ENCODE results near the gene PPARG. TPM values are rescaled to one million over a fixed set of nuclear protein-coding genes. Genes with fewer than 3 reads are reported as not detected.

Gene PPARG
- total and polyA plus RNA-seq, 9 donors = 12.8 to 53.6 (median 32.4) TPM

DNA sequence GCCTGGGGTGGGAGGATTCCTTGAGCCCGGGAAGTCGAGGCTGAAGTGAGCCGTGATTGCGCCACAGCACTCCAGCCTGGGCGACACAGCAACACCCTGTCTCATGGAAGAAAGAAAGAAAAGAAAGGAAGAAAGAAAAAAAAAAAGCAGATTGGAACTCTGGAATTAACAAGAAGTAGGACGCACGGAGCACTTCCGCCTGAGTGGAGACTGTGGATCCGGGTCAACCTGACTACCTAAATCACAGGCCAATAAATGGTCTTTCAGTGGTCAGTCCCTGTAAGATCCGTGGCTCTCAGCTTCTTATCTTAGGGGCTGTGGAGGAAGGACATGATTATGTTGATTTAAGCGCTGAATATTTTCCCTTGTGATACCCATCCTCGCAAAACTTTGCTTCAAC is 2.4 kb upstream of the PPARG start:
- WGBS, 3 donors = 79 to 86% (median 82%) methylated on average over 12 of the region's 12 CpGs
- peaks cover 1% of the 10 kb centered on the region for H3K4me1 ChIP-seq (ENCODE audit: insufficient read depth)
- H3K4me3 ChIP-seq = no peak overlapping the region
- peak in 1 of 5 donors; percentile 21 for DNase-seq
- H3K27ac ChIP-seq = peak overlapping the region in 1 of 2 donors; percentile 73
- intact Hi-C loops (cut with DNase I) = loop anchor here in 1 of 4 donors (10.0 kb wide), 2 partner anchors 102 to 188 kb away; no protein-coding TSS in a partner anchor
- TF ChIP-seq EP300 (IDR thresholded peaks at IDR 0.05) = no peak
- TF ChIP-seq POLR2A (IDR thresholded peaks at IDR 0.05) = no peak
- TF ChIP-seq, protein P1, sequence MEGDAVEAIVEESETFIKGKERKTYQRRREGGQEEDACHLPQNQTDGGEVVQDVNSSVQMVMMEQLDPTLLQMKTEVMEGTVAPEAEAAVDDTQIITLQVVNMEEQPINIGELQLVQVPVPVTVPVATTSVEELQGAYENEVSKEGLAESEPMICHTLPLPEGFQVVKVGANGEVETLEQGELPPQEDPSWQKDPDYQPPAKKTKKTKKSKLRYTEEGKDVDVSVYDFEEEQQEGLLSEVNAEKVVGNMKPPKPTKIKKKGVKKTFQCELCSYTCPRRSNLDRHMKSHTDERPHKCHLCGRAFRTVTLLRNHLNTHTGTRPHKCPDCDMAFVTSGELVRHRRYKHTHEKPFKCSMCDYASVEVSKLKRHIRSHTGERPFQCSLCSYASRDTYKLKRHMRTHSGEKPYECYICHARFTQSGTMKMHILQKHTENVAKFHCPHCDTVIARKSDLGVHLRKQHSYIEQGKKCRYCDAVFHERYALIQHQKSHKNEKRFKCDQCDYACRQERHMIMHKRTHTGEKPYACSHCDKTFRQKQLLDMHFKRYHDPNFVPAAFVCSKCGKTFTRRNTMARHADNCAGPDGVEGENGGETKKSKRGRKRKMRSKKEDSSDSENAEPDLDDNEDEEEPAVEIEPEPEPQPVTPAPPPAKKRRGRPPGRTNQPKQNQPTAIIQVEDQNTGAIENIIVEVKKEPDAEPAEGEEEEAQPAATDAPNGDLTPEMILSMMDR (IDR thresholded peaks at IDR 0.05) = no peak
- no peaks in the 10 kb centered on the region for H3K36me3 ChIP-seq
- no peaks in the 10 kb centered on the region for H3K9me3 ChIP-seq
- H3K27me3 ChIP-seq = no peaks in the 10 kb centered on the region

- 14 to 20% (median 16%) methylated on average over 33 of the region's 33 CpGs for WGBS, 3 donors
- Histone ChIP-seq H3K4me3 (peak overlapping the region; percentile 59), H3K4me1 (ENCODE audit: insufficient read depth) (peaks cover 1% of the 10 kb centered on the region), H3K9me3 (no peaks in the 10 kb centered on the region), H3K27ac (peak overlapping the region; percentile 58 to 73), H3K36me3 (no peaks in the 10 kb centered on the region), H3K27me3 (no peaks in the 10 kb centered on the region)
- DNase-seq = peak; percentile 55 to 76 (median 74)
- intact Hi-C loops (cut with DNase I) = loop anchor here in 1 of 4 donors (10.0 kb wide), 2 partner anchors 102 to 188 kb away; no protein-coding TSS in a partner anchor
- TF ChIP-seq POLR2A (IDR thresholded peaks at IDR 0.05) (no peak), EP300 (IDR thresholded peaks at IDR 0.05) (no peak)
- TF ChIP-seq, protein P1 (IDR thresholded peaks at IDR 0.05) = no peak
These were observed 1.7 kb upstream of the PPARG start for GRCh38 chr3:12286927-12287726.

GRCh38 chr3:12287727-12288181 is 1.1 kb upstream of the PPARG start:
- TF ChIP-seq, protein P1 (IDR thresholded peaks at IDR 0.05) = no peak
- TF ChIP-seq POLR2A (IDR thresholded peaks at IDR 0.05) = no peak
- TF ChIP-seq EP300 (IDR thresholded peaks at IDR 0.05) = no peak
- 1 to 2% (median 1%) methylated on average over 20 to 55 of the region's 63 CpGs for WGBS, 3 donors
- DNase-seq = peak; percentile 49 to 78 (median 75)

DNA sequence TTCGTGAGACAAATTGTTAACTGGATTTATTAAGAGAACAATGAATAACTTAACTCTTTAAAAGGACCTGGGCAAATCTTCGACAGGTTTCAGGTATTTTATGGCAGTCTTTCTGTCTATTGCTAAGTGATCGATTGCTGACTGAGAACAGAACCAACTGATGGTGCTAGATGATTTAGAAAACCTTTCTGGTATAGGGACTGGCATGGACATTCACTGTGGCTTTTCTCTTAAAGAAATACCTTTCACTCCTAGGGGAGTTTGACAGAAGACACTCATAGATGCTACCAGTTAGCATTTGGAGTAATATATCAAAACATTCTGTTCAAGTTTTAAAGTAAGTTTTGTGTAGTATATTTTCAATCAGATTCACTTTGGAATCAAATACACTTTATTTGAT is 654 bp downstream of the PPARG start:
- DNase-seq = no peak
- no peaks in the 10 kb centered on the region for H3K27me3 ChIP-seq
- no peaks in the 10 kb centered on the region for H3K9me3 ChIP-seq
- TF ChIP-seq, protein P1 (IDR thresholded peaks at IDR 0.05) = no peak
- TF ChIP-seq EP300 (IDR thresholded peaks at IDR 0.05) = no peak
- no peak for TF ChIP-seq POLR2A (IDR thresholded peaks at IDR 0.05)
- 23 to 42% (median 40%) methylated on average over 3 of the region's 3 CpGs for WGBS, 3 donors
- H3K27ac ChIP-seq = peak overlapping the region in 1 of 2 donors; percentile 77
- H3K4me1 ChIP-seq (ENCODE audit: insufficient read depth) = peaks cover 7% of the 10 kb centered on the region
- no peaks in the 10 kb centered on the region for H3K36me3 ChIP-seq
- peak overlapping the region; percentile 75 for H3K4me3 ChIP-seq
- intact Hi-C loops (cut with DNase I) = loop anchor here in 2 of 4 donors (2.0 to 10.0 kb wide), 3 partner anchors 105 to 193 kb away; no protein-coding TSS in a partner anchor

More at GRCh38 chr3:12287727-12288181, 1.1 kb upstream of the PPARG start:
- Histone ChIP-seq H3K9me3 (no peaks in the 10 kb centered on the region), H3K4me1 (ENCODE audit: insufficient read depth) (peaks cover 4% of the 10 kb centered on the region), H3K27ac (peak overlapping the region; percentile 77 to 87), H3K27me3 (no peaks in the 10 kb centered on the region), H3K4me3 (peak overlapping the region; percentile 75), H3K36me3 (no peaks in the 10 kb centered on the region)
- intact Hi-C loops (cut with DNase I) = loop anchor here in 2 of 4 donors (2.0 to 10.0 kb wide), 3 partner anchors 103 to 195 kb away; no protein-coding TSS in a partner anchor
